Suprapubic skin (tissue), 3 donors: ENCODE results near the gene PRKCE.

Experiments
- POLR2AphosphoS5 ChIP-seq, 3 donors: sonication (generic); formaldehyde crosslinking; IDR thresholded peaks; one replicate each; pipeline ENCODE4 v1.6.1; 2017; ENCODE audit warnings: antibody characterized with exemption in 3 of 3
- TF ChIP-seq, protein P1 (sequence below), 2 donors: fragments of 200-600 bp in 1 of 2; fragments of 450-650 bp in 1 of 2; sonication (generic) in 1 of 2; IDR thresholded peaks; one replicate each; pipeline ENCODE4 v1.5.1; 2016 to 2019; ENCODE audit warnings: antibody characterized with exemption in 2 of 2, mild to moderate bottlenecking in 1 of 2, moderate library complexity in 1 of 2

DNA sequence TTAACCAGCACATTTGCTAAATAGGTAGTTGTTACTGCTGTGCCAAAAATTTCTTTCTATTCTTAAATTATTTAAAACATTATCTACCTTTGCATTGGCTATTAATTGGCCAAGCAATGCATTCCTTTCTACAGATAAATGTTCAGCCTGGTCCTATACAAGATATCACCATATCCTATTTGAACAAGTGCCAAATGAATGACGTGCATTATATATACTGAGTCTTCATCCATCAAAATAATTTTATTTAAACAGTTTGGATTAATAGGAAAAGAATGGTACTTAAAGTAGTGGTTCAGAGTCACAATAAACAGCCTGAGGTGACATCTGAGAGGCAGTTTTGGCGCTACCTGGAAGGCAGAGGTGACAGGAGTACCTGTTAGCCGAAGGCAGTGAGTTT, 415.6 kb downstream of the PRKCE start:
- TF ChIP-seq, protein P1, sequence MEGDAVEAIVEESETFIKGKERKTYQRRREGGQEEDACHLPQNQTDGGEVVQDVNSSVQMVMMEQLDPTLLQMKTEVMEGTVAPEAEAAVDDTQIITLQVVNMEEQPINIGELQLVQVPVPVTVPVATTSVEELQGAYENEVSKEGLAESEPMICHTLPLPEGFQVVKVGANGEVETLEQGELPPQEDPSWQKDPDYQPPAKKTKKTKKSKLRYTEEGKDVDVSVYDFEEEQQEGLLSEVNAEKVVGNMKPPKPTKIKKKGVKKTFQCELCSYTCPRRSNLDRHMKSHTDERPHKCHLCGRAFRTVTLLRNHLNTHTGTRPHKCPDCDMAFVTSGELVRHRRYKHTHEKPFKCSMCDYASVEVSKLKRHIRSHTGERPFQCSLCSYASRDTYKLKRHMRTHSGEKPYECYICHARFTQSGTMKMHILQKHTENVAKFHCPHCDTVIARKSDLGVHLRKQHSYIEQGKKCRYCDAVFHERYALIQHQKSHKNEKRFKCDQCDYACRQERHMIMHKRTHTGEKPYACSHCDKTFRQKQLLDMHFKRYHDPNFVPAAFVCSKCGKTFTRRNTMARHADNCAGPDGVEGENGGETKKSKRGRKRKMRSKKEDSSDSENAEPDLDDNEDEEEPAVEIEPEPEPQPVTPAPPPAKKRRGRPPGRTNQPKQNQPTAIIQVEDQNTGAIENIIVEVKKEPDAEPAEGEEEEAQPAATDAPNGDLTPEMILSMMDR (IDR thresholded peaks at IDR 0.05), result no peak
- no peak for TF ChIP-seq POLR2AphosphoS5 (IDR thresholded peaks at IDR 0.05)
